Kidney epithelial cell (primary cell): ENCODE results near the gene SLC2A2. TPM values are rescaled to one million over a fixed set of nuclear protein-coding genes. Genes with fewer than 3 reads are reported as not detected.

ENCODE experiments used
- DNase-seq: peaks from one replicate; pipeline ENCODE4 v3.0.0-alpha.2; 2010; ENCODE audit warnings: low read depth
- H3K27me3 ChIP-seq: 2 replicates; pipeline ENCODE4 v1.6.0; 2011; ENCODE audit warnings: low read length; ENCODE audit not compliant: control insufficient read depth, insufficient read depth
- H3K36me3 ChIP-seq: 2 replicates; pipeline ENCODE4 v1.5.1; 2011; ENCODE audit warnings: low read length; ENCODE audit not compliant: control insufficient read depth, insufficient read depth
- H3K4me3 ChIP-seq: 2 replicates; pipeline ENCODE4 v1.5.1; 2011; ENCODE audit warnings: low read depth, mild to moderate bottlenecking, control low read depth, low read length
- CTCF ChIP-seq: IDR thresholded peaks from 2 replicates; pipeline ENCODE4 v1.5.1; 2011; ENCODE audit warnings: mild to moderate bottlenecking, moderate library complexity, low read length, control low read depth, inconsistent platforms; ENCODE audit not compliant: insufficient read depth, poor library complexity, severe bottlenecking
- total RNA-seq: library from RNA; depleted of rRNA; stranded (reverse); fragments of >200 nt; gene quantifications from 2 replicates; pipeline ENCODE4 v1.2.3, GENCODE V29; 2015

The SLC2A2 gene
- total RNA-seq, 1 donor from 2014 or later, result not detected

GRCh38 chr3:170953736-170954135 lies 72.8 kb downstream of the SLC2A2 start:
- no peak for TF ChIP-seq CTCF
- H3K36me3 ChIP-seq, result no peaks in the 10 kb centered on the region
- no peak for DNase-seq
- no peaks in the 10 kb centered on the region for H3K27me3 ChIP-seq
- H3K4me3 ChIP-seq, result no peak overlapping the region

GRCh38 chr3:170953229-170953628 lies 73.3 kb downstream of the SLC2A2 start:
- no peak for DNase-seq
- TF ChIP-seq CTCF, result no peak
- Histone ChIP-seq H3K36me3 (no peaks in the 10 kb centered on the region), H3K4me3 (no peak overlapping the region), H3K27me3 (no peaks in the 10 kb centered on the region)

- no peak for DNase-seq
- Histone ChIP-seq H3K4me3 (no peak overlapping the region), H3K36me3 (no peaks in the 10 kb centered on the region), H3K27me3 (no peaks in the 10 kb centered on the region)
- TF ChIP-seq CTCF, result no peak
These were observed 77.3 kb downstream of the SLC2A2 start for GRCh38 chr3:170949211-170949610.

GRCh38 chr3:170947018-170947769 lies 79.3 kb downstream of the SLC2A2 start:
- DNase-seq, result no peak
- Histone ChIP-seq H3K4me3 (no peak overlapping the region), H3K36me3 (no peaks in the 10 kb centered on the region), H3K27me3 (no peaks in the 10 kb centered on the region)
- no peak for TF ChIP-seq CTCF

Other genes starting within 250 kb of the SLC2A2 start
- 323 and 350 TPM in 2 replicates for gene RPL22L1, start 156.5 kb downstream of the SLC2A2 start, total RNA-seq
- 4.1 and 6.2 TPM in 2 replicates for gene EIF5A2, start 118.1 kb downstream of the SLC2A2 start, total RNA-seq